Prostate gland (tissue), 2 donors: ENCODE data around the gene LRRC14B.
"Not testable (repeated sequence)": the region's sequence is repeated elsewhere in the genome, so short reads cannot be mapped to it uniquely, and the experiment has no call there.

Source experiments
- POLR2A ChIP-seq: fragments of 450-650 bp; IDR thresholded peaks from one replicate; pipeline ENCODE4 v1.6.1; 2016; ENCODE audit warnings: antibody characterized with exemption, mild to moderate bottlenecking
- TF ChIP-seq, protein P1 (sequence below), 4 experiments: fragments of 200-600 bp in 2 of 4; fragments of 450-650 bp in 2 of 4; sonication (generic) in 2 of 4; IDR thresholded peaks; 1 replicate in 3 of 4; 2 replicates in 1 of 4; pipeline ENCODE4 v1.5.1; 2016 to 2019; ENCODE audit warnings: antibody characterized with exemption in 4 of 4, mild to moderate bottlenecking in 2 of 4, moderate library complexity in 2 of 4

DNA sequence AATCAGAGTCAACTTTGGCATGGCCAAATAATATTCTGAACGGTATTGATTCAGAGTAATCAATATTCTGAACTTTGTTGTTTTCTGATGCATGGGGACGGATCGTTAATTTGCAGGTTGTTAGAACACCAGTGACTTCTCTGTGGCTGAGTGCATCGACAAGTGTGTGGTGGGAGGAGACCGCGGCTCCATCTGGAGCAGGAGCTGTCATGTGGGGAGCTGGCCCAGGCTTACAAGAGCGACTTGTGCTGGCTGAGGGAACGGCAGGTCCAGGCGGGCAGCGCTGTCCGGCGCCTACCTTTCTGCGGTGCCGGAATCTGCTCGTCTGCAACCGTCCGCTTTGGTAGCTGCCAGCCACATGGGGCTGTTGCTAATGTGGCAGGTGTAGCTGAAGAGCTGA lies 36.1 kb downstream of the LRRC14B start:
- TF ChIP-seq, protein P1, sequence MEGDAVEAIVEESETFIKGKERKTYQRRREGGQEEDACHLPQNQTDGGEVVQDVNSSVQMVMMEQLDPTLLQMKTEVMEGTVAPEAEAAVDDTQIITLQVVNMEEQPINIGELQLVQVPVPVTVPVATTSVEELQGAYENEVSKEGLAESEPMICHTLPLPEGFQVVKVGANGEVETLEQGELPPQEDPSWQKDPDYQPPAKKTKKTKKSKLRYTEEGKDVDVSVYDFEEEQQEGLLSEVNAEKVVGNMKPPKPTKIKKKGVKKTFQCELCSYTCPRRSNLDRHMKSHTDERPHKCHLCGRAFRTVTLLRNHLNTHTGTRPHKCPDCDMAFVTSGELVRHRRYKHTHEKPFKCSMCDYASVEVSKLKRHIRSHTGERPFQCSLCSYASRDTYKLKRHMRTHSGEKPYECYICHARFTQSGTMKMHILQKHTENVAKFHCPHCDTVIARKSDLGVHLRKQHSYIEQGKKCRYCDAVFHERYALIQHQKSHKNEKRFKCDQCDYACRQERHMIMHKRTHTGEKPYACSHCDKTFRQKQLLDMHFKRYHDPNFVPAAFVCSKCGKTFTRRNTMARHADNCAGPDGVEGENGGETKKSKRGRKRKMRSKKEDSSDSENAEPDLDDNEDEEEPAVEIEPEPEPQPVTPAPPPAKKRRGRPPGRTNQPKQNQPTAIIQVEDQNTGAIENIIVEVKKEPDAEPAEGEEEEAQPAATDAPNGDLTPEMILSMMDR (IDR thresholded peaks at IDR 0.05) = not testable (repeated sequence)
- not testable (repeated sequence) for TF ChIP-seq POLR2A
